OCI-LY7 (cell line): Measurements from ENCODE around the gene AP4B1. TPM values are rescaled to one million over a fixed set of nuclear protein-coding genes. Genes with fewer than 3 reads are reported as not detected.
A peak's percentile ranks its signal among the peaks of the same experiment; 100 is the strongest.

Source experiments
- BruUV-seq: library from RNA; stranded (reverse); fragments of 400-500 nt; replicated peaks from 2 replicates; lab custom pipeline; 2021; lab: Mats Ljungman, UMichigan
- CTCF ChIA-PET: fragments of 300-600 bp; sonication (Branson Sonifier 250); formaldehyde crosslinking; loops from one replicate; lab custom pipeline; 2022; ENCODE audit warnings: antibody characterized with exemption; ENCODE audit not compliant: unreplicated experiment; lab: Charles Lee
- POLR2A ChIA-PET: fragments of 300-600 bp; sonication (Branson Sonifier 250); formaldehyde crosslinking; loops from one replicate; lab custom pipeline; 2022; ENCODE audit warnings: antibody characterized with exemption; lab: Charles Lee
- DNase-seq: peaks from one replicate; pipeline ENCODE4 v3.0.0-alpha.2; 2015; ENCODE audit warnings: low spot score
- H2AFZ ChIP-seq: fragments of 200-600 bp; sonication (generic), shearing (Covaris generic); 2 replicates; pipeline ENCODE4 v1.6.1; 2014; ENCODE audit warnings: mild to moderate bottlenecking, antibody characterized with exemption, low read length, moderate library complexity
- H3K27ac ChIP-seq: fragments of 200-600 bp; sonication (generic); 2 replicates; pipeline ENCODE4 v1.5.1; 2014; ENCODE audit warnings: mixed run types, low read depth, mild to moderate bottlenecking, moderate library complexity, low read length, inconsistent platforms; ENCODE audit not compliant: poor library complexity, severe bottlenecking
- H3K36me3 ChIP-seq: fragments of 200-600 bp; sonication (generic); 2 replicates; pipeline ENCODE4 v1.6.1; 2014; ENCODE audit warnings: mild to moderate bottlenecking, antibody characterized with exemption, low read length, moderate library complexity, mixed read lengths; ENCODE audit not compliant: insufficient read depth
- H3K4me1 ChIP-seq: fragments of 200-600 bp; sonication (generic); 2 replicates; pipeline ENCODE4 v1.5.1; 2014; ENCODE audit warnings: mild to moderate bottlenecking, low read length; ENCODE audit not compliant: insufficient read depth, poor library complexity, severe bottlenecking
- H3K4me2 ChIP-seq: fragments of 200-600 bp; sonication (generic); 2 replicates; pipeline ENCODE4 v1.6.1; 2014; ENCODE audit warnings: mild to moderate bottlenecking, low read length
- H3K4me3 ChIP-seq: fragments of 200-600 bp; sonication (generic); 2 replicates; pipeline ENCODE4 v1.5.1; 2014; ENCODE audit warnings: mild to moderate bottlenecking, low read depth, low read length; ENCODE audit not compliant: poor library complexity, severe bottlenecking
- H3K79me2 ChIP-seq: fragments of 200-600 bp; sonication (generic); 2 replicates; pipeline ENCODE4 v1.6.1; 2016; ENCODE audit warnings: low read depth, mild to moderate bottlenecking, low read length, moderate library complexity, mixed read lengths; ENCODE audit not compliant: insufficient read depth
- H3K9me2 ChIP-seq: fragments of 200-600 bp; sonication (generic); 2 replicates; pipeline ENCODE4 v1.6.1; 2016; ENCODE audit warnings: mild to moderate bottlenecking, low read length, mixed read lengths; ENCODE audit not compliant: insufficient read depth
- H3K9me3 ChIP-seq: fragments of 200-600 bp; sonication (generic); 2 replicates; pipeline ENCODE4 v1.6.1; 2014; ENCODE audit warnings: mild to moderate bottlenecking, mixed run types, low read length, mixed read lengths
- H4K20me1 ChIP-seq: fragments of 200-600 bp; sonication (generic); 2 replicates; pipeline ENCODE4 v1.6.1; 2014; ENCODE audit warnings: mild to moderate bottlenecking, antibody characterized with exemption, low read length, moderate library complexity, mixed read lengths; ENCODE audit not compliant: insufficient read depth
- EZH2phosphoT487 ChIP-seq: fragments of 200-600 bp; sonication (generic); IDR thresholded peaks from 2 replicates; pipeline ENCODE4 v1.6.1; 2018; ENCODE audit warnings: low read depth, borderline replicate concordance, mild to moderate bottlenecking, mixed run types, antibody characterized with exemption, low read length, moderate library complexity, mixed read lengths
- intact Hi-C: fragments of 100-400 bp; cut with micrococcal nuclease; formaldehyde crosslinking; loops from one replicate; pipeline ENCODE4 v1.10.0; 2022; ENCODE audit not compliant: unreplicated experiment
- total RNA-seq, 2 experiments: library from RNA; depleted of rRNA in 1 of 2; stranded (reverse); fragments of >200 nt in 1 of 2; shearing (Covaris generic) in 1 of 2; gene quantifications; 2 replicates each; pipeline ENCODE4 v1.2.3, GENCODE V29; 2014 to 2022
- TF ChIP-seq, protein P1 (sequence below): fragments of 200-600 bp; sonication (generic); conservative IDR thresholded peaks from 2 replicates; pipeline ENCODE4 v1.5.1; 2014; ENCODE audit warnings: mild to moderate bottlenecking, antibody characterized with exemption, low read length, moderate library complexity, mixed read lengths

Gene AP4B1
- total RNA-seq, 2 experiments from 2014 or later = 40.5 to 45.3 TPM

DNA sequence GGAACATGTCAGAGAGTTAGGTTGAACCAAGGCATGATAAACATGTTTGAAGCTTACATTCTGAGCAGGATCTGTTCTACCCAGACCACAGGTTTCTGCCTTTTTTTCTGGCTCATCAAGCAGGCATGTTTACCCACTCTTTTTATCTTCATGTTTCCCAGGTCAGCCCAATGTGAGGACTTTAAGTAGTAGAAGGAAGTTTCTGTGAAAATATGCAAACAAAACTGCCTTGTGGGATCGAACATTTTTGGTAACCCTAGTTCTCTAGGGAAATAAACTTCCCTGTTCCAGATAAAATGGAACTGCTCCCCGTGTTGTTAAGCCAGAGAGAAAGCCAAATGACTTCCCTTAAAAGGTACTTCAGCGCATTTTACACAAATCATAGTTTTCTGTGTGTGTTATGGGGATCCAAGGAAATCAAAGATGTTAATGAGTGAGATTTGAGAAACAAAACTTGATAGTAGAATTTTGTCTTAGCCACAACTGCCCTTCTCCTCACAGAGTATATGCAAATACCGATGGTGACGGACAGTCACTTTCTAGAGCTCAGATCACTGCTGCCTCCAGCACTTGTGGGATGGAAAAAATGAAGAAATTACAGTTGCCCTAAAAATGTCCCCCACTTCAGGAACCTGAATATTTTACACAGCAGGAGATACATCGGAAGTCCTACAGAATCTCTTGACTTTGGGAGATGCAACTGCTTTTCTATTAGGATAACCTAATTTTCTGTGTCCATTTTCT lies 23.8 kb upstream of the AP4B1 start:
- Histone ChIP-seq H3K4me2 (peak overlapping the region; percentile 93), H3K36me3 (no peaks in the 10 kb centered on the region), H3K9me2 (no peaks in the 10 kb centered on the region), H3K79me2 (peaks cover 37% of the 10 kb centered on the region), H4K20me1 (peaks cover 16% of the 10 kb centered on the region), H2AFZ (peak overlapping the region; percentile 71), H3K9me3 (no peaks in the 10 kb centered on the region), H3K27ac (peak overlapping the region; percentile 75), H3K4me3 (peak overlapping the region; percentile 96), H3K4me1 (peaks cover 45% of the 10 kb centered on the region)
- TSS peak; percentile 85 for BruUV-seq
- TF ChIP-seq, protein P1, sequence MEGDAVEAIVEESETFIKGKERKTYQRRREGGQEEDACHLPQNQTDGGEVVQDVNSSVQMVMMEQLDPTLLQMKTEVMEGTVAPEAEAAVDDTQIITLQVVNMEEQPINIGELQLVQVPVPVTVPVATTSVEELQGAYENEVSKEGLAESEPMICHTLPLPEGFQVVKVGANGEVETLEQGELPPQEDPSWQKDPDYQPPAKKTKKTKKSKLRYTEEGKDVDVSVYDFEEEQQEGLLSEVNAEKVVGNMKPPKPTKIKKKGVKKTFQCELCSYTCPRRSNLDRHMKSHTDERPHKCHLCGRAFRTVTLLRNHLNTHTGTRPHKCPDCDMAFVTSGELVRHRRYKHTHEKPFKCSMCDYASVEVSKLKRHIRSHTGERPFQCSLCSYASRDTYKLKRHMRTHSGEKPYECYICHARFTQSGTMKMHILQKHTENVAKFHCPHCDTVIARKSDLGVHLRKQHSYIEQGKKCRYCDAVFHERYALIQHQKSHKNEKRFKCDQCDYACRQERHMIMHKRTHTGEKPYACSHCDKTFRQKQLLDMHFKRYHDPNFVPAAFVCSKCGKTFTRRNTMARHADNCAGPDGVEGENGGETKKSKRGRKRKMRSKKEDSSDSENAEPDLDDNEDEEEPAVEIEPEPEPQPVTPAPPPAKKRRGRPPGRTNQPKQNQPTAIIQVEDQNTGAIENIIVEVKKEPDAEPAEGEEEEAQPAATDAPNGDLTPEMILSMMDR = no peak
- TF ChIP-seq EZH2phosphoT487 = no peak
- intact Hi-C loops = loop anchor here (2.0 kb wide), 1 partner anchor 50 kb away; the partner anchor contains the start of gene OLFML3
- POLR2A ChIA-PET = interaction anchor here (1.1 to 5.0 kb wide), 11 partner anchors 11 to 117 kb away, joined by 3 to 68 read pairs (median 5); partner anchors contain the start of genes AP4B1, DCLRE1B and RSBN1
- CTCF ChIA-PET = interaction anchor here (1.3 to 1.9 kb wide), 3 partner anchors 14 to 116 kb away, joined by 3 to 6 read pairs (median 3); partner anchors contain the start of genes AP4B1 and RSBN1
- DNase-seq = peak; percentile 57

DNA sequence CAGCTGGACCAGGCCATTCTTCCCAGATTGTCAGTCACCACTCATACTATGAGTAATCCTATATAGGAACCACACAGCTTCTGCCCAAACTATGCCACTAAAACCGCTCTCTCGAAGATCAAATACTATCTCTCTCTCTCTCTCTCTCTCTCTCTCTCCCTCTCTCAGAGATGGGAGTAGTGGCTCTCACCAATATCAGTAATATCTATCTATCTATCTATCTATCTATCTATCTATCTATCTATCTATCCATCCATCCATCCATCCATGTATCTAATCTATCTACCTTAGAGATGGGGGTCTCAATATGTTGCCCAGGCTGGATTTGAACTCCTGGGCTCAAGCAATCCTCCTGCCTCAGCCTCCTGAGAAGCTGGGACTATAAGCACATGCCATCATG lies 19.9 kb upstream of the AP4B1 start:
- POLR2A ChIA-PET = interaction anchor here (0.6 to 0.9 kb wide), 4 partner anchors 10 to 88 kb away, joined by 3 to 6 read pairs (median 3); no protein-coding TSS in a partner anchor
- Histone ChIP-seq H3K4me2 (no peak overlapping the region), H3K36me3 (no peaks in the 10 kb centered on the region), H3K9me2 (no peaks in the 10 kb centered on the region), H3K9me3 (no peaks in the 10 kb centered on the region), H3K4me1 (peaks cover 20% of the 10 kb centered on the region), H3K4me3 (no peak overlapping the region), H2AFZ (no peak overlapping the region), H4K20me1 (no peaks in the 10 kb centered on the region), H3K79me2 (no peaks in the 10 kb centered on the region), H3K27ac (no peak overlapping the region)
- no peak for TF ChIP-seq EZH2phosphoT487
- TF ChIP-seq, protein P1 = no peak
- intact Hi-C loops = no loop called here
- CTCF ChIA-PET = no interaction called here
- DNase-seq = no peak
- BruUV-seq = no TSS peak

DNA sequence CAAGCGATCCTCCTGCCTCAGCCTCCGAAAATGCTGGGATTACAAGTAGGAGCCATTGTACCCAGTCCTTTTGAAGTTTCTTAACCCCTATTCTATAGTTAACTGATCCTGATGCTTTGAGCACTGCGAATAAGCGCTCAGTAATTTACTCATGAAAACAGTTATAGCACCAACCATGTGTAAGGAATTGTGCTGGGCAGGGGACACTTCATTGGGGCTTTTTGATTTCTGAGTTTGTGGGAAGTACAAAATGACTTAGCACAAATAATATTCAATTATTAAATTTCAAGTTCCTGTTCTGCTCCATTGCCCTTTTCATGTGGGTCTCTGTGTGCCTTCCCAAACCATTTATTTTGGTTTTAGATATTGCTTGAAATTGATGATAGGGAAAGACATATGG lies 18.4 kb upstream of the AP4B1 start:
- H3K9me3 ChIP-seq = no peaks in the 10 kb centered on the region
- intact Hi-C loops = no loop called here
- no peaks in the 10 kb centered on the region for H3K79me2 ChIP-seq
- BruUV-seq = no TSS peak
- H2AFZ ChIP-seq = no peak overlapping the region
- H3K36me3 ChIP-seq = no peaks in the 10 kb centered on the region
- peaks cover 26% of the 10 kb centered on the region for H3K4me1 ChIP-seq
- H3K4me3 ChIP-seq = no peak overlapping the region
- DNase-seq = no peak
- ChIA-PET CTCF (no interaction called here), POLR2A (interaction anchor here (0.7 kb wide), 1 partner anchor 1009 kb away, joined by 3 read pairs; no protein-coding TSS in a partner anchor)
- H3K9me2 ChIP-seq = no peaks in the 10 kb centered on the region
- no peak overlapping the region for H3K27ac ChIP-seq
- H4K20me1 ChIP-seq = no peaks in the 10 kb centered on the region
- TF ChIP-seq, protein P1 = no peak
- TF ChIP-seq EZH2phosphoT487 = no peak
- no peak overlapping the region for H3K4me2 ChIP-seq
